DMS79 treated with DMSO at 0.1 percent for 48 hours (cell line): ENCODE data around the gene NXPH4.

Source experiments
- DNase-seq: peaks from one replicate; lab custom pipeline; 2025; lab: John Stamatoyannopoulos, UW

Gene NXPH4

GRCh38 chr12:57203791-57204190 lies 12.8 kb upstream of the NXPH4 start:
- DNase-seq: no peak

GRCh38 chr12:57204454-57204853 lies 12.1 kb upstream of the NXPH4 start:
- no peak for DNase-seq

GRCh38 chr12:57205186-57205585 lies 11.4 kb upstream of the NXPH4 start:
- no peak for DNase-seq

GRCh38 chr12:57205931-57206330 lies 10.7 kb upstream of the NXPH4 start:
- no peak for DNase-seq

- no peak for DNase-seq
Measured at GRCh38 chr12:57207731-57208630, 8.6 kb upstream of the NXPH4 start.

- DNase-seq: no peak
Measured at GRCh38 chr12:57208631-57209282, 7.8 kb upstream of the NXPH4 start.

- no peak for DNase-seq
Measured at GRCh38 chr12:57209916-57210315, 6.7 kb upstream of the NXPH4 start.

GRCh38 chr12:57210461-57210860 lies 6.1 kb upstream of the NXPH4 start:
- DNase-seq: no peak

- DNase-seq: no peak
Measured at GRCh38 chr12:57210926-57211692, 5.5 kb upstream of the NXPH4 start.

- no peak for DNase-seq
Measured at GRCh38 chr12:57211791-57212700, 4.5 kb upstream of the NXPH4 start.

- DNase-seq: no peak
Measured at GRCh38 chr12:57212701-57213057, 3.9 kb upstream of the NXPH4 start.

- peak; percentile 58 for DNase-seq
Measured at GRCh38 chr12:57213058-57213715, 3.4 kb upstream of the NXPH4 start.

- DNase-seq: no peak
Measured at GRCh38 chr12:57213763-57214397, 2.7 kb upstream of the NXPH4 start.

GRCh38 chr12:57214398-57214781 lies 2.2 kb upstream of the NXPH4 start:
- DNase-seq: peak; percentile 60

GRCh38 chr12:57215065-57215464 lies 1.5 kb upstream of the NXPH4 start:
- DNase-seq: no peak

- DNase-seq: no peak
Measured at GRCh38 chr12:57215668-57216013, 953 bp upstream of the NXPH4 start.

GRCh38 chr12:57216921-57217879 lies 606 bp downstream of the NXPH4 start:
- DNase-seq: peak; percentile 7

- DNase-seq: no peak
Measured at GRCh38 chr12:57218030-57218853, 1.6 kb downstream of the NXPH4 start.
